ENCODE measurements around the gene AKAP10.
"Not testable (repeated sequence)": the region's sequence is repeated elsewhere in the genome, so short reads cannot be mapped to it uniquely, and the experiment has no call there.

The AKAP10 gene

GRCh38 chr17:19977293-19978208 lies at the start of gene AKAP10:
Gene AKAP10, minus strand, starts transcription at chr17:19977828. Its CDS starts 149 bp downstream, at chr17:19977679.
- TF ChIP-seq CTCF (IDR thresholded peaks at IDR 0.05; ENCODE audit: unreplicated experiment in 3 of 3): no peak
- Mint-ChIP-seq H3K9me3 (no peaks in the 10 kb centered on the region), H3K36me3 (ENCODE audit: low read depth) (peaks cover 30% of the 10 kb centered on the region), H3K4me3 (peak within 1 kb of the TSS; percentile 97 to 99 (median 98)), H3K27ac (peak within 1 kb of the TSS; percentile 98 to 99 (median 99)), H3K27me3 (ENCODE audit: low read depth) (no peaks in the 10 kb centered on the region), H3K4me1 (peaks cover 26% of the 10 kb centered on the region)

- Mint-ChIP-seq H3K27me3 (ENCODE audit: low read depth) (no peaks in the 10 kb centered on the region), H3K27ac (no peak overlapping the region), H3K36me3 (ENCODE audit: low read depth) (no peaks in the 10 kb centered on the region), H3K9me3 (no peaks in the 10 kb centered on the region), H3K4me1 (no peaks in the 10 kb centered on the region), H3K4me3 (no peak overlapping the region)
- no peak for TF ChIP-seq CTCF (IDR thresholded peaks at IDR 0.05; ENCODE audit: unreplicated experiment in 3 of 3)
Observed at GRCh38 chr17:20026960-20027359, 49.3 kb upstream of the AKAP10 start.

- H3K27me3 Mint-ChIP-seq (ENCODE audit: low read depth): peaks cover 3% of the 10 kb centered on the region
Observed at GRCh38 chr17:20022701-20023100, 45.1 kb upstream of the AKAP10 start.

GRCh38 chr17:20016475-20016992 lies 38.9 kb upstream of the AKAP10 start:
- H3K4me1 Mint-ChIP-seq; H3K27ac Mint-ChIP-seq; H3K36me3 Mint-ChIP-seq (ENCODE audit: low read depth); H3K9me3 Mint-ChIP-seq; H3K4me3 Mint-ChIP-seq: not testable (repeated sequence)
- H3K27me3 Mint-ChIP-seq (ENCODE audit: low read depth): peaks cover 37% of the 10 kb centered on the region

More at GRCh38 chr17:20022701-20023100, 45.1 kb upstream of the AKAP10 start:
- Mint-ChIP-seq H3K4me3 (no peak overlapping the region), H3K27ac (no peak overlapping the region), H3K9me3 (peaks cover 1% of the 10 kb centered on the region), H3K36me3 (ENCODE audit: low read depth) (no peaks in the 10 kb centered on the region), H3K4me1 (no peaks in the 10 kb centered on the region)
- no peak for TF ChIP-seq CTCF (IDR thresholded peaks at IDR 0.05; ENCODE audit: unreplicated experiment in 3 of 3)

- TF ChIP-seq CTCF (IDR thresholded peaks at IDR 0.05; ENCODE audit: unreplicated experiment in 3 of 3): no peak
- Mint-ChIP-seq H3K27me3 (ENCODE audit: low read depth) (peaks cover 66% of the 10 kb centered on the region), H3K9me3 (peaks cover 1% of the 10 kb centered on the region), H3K4me1 (peaks cover 10% of the 10 kb centered on the region), H3K36me3 (ENCODE audit: low read depth) (no peaks in the 10 kb centered on the region), H3K27ac (no peak overlapping the region), H3K4me3 (no peak overlapping the region)
Observed at GRCh38 chr17:20012017-20012536, 34.4 kb upstream of the AKAP10 start.

GRCh38 chr17:20010936-20011335 lies 33.3 kb upstream of the AKAP10 start:
- no peak for TF ChIP-seq CTCF (IDR thresholded peaks at IDR 0.05; ENCODE audit: unreplicated experiment in 3 of 3)
- Mint-ChIP-seq H3K4me1 (peaks cover 10% of the 10 kb centered on the region), H3K36me3 (ENCODE audit: low read depth) (no peaks in the 10 kb centered on the region), H3K27me3 (ENCODE audit: low read depth) (peaks cover 77% of the 10 kb centered on the region), H3K27ac (no peak overlapping the region), H3K9me3 (no peaks in the 10 kb centered on the region), H3K4me3 (peak overlapping the region; percentile 30 to 50 (median 49))
